H9 (cell line): ENCODE measurements around the gene TRAPPC8. TPM values are rescaled to one million over a fixed set of nuclear protein-coding genes. Genes with fewer than 3 reads are reported as not detected.

Experiments
- DNase-seq: peaks from one replicate; pipeline ENCODE4 v3.0.0-alpha.2; 2017
- H2AFZ ChIP-seq: one replicate; pipeline ENCODE4 v1.6.1; 2013; ENCODE audit warnings: mild to moderate bottlenecking, low read length, control low read depth, moderate library complexity
- H2AK5ac ChIP-seq: 2 replicates; pipeline ENCODE4 v1.6.1; 2013; ENCODE audit warnings: low read length, control low read depth, mixed read lengths; ENCODE audit not compliant: insufficient read length
- H2BK120ac ChIP-seq: one replicate; pipeline ENCODE4 v1.6.1; 2013; ENCODE audit warnings: low read depth, mild to moderate bottlenecking, low read length, control low read depth, inconsistent platforms; ENCODE audit not compliant: poor library complexity, severe bottlenecking
- H2BK12ac ChIP-seq: 2 replicates; pipeline ENCODE4 v1.6.1; 2013; ENCODE audit warnings: low read length, control low read depth, mixed read lengths, low read depth; ENCODE audit not compliant: insufficient read length
- H2BK15ac ChIP-seq: 2 replicates; pipeline ENCODE4 v1.6.1; 2013; ENCODE audit warnings: low read depth, low read length, control low read depth
- H2BK20ac ChIP-seq: one replicate; pipeline ENCODE4 v1.6.1; 2013; ENCODE audit warnings: low read depth, mild to moderate bottlenecking, low read length, control low read depth, inconsistent platforms; ENCODE audit not compliant: poor library complexity, severe bottlenecking
- H2BK5ac ChIP-seq: 2 replicates; pipeline ENCODE4 v1.6.1; 2013; ENCODE audit warnings: low read length, control low read depth, mixed read lengths; ENCODE audit not compliant: insufficient read length
- H3K14ac ChIP-seq: 2 replicates; pipeline ENCODE4 v1.6.1; 2013; ENCODE audit warnings: low read length, control low read depth; ENCODE audit not compliant: insufficient read depth
- H3K18ac ChIP-seq: 2 replicates; pipeline ENCODE4 v1.6.1; 2013; ENCODE audit warnings: low read depth, mild to moderate bottlenecking, mixed read lengths, low read length, control low read depth; ENCODE audit not compliant: insufficient read length
- H3K23ac ChIP-seq: 2 replicates; pipeline ENCODE4 v1.6.1; 2013; ENCODE audit warnings: low read length, control low read depth, mixed read lengths, low read depth; ENCODE audit not compliant: insufficient read length
- H3K23me2 ChIP-seq: 2 replicates; pipeline ENCODE4 v1.6.1; 2013; ENCODE audit warnings: low read depth, mild to moderate bottlenecking, mixed read lengths, low read length, control low read depth; ENCODE audit not compliant: insufficient read length, poor library complexity, severe bottlenecking
- H3K27ac ChIP-seq: 2 replicates; pipeline ENCODE4 v1.5.1; 2013; ENCODE audit warnings: low read length, control low read depth, mixed read lengths, low read depth; ENCODE audit not compliant: insufficient read length
- H3K27me3 ChIP-seq: 2 replicates; pipeline ENCODE4 v1.6.1; 2013; ENCODE audit warnings: low read length, control low read depth, inconsistent platforms; ENCODE audit not compliant: insufficient read depth
- H3K4ac ChIP-seq: 2 replicates; pipeline ENCODE4 v1.6.1; 2013; ENCODE audit warnings: low read depth, mild to moderate bottlenecking, control low read depth, inconsistent platforms, low read length, moderate library complexity
- H3K4me1 ChIP-seq: 2 replicates; pipeline ENCODE4 v1.6.1; 2013; ENCODE audit warnings: low read length, control low read depth, inconsistent platforms; ENCODE audit not compliant: insufficient read depth
- H3K4me2 ChIP-seq: 2 replicates; pipeline ENCODE4 v1.6.1; 2013; ENCODE audit warnings: low read length, control low read depth, mixed read lengths; ENCODE audit not compliant: insufficient read length, insufficient read depth
- H3K56ac ChIP-seq: 2 replicates; pipeline ENCODE4 v1.6.1; 2013; ENCODE audit warnings: low read depth, mild to moderate bottlenecking, mixed read lengths, low read length, control low read depth; ENCODE audit not compliant: insufficient read length
- H3K79me1 ChIP-seq: 2 replicates; pipeline ENCODE4 v1.6.1; 2013; ENCODE audit warnings: low read depth, mild to moderate bottlenecking, moderate library complexity, low read length, control low read depth, inconsistent platforms; ENCODE audit not compliant: insufficient read depth, poor library complexity, severe bottlenecking
- H3K79me2 ChIP-seq: 2 replicates; pipeline ENCODE4 v1.6.1; 2013; ENCODE audit warnings: low read length, control low read depth, inconsistent platforms; ENCODE audit not compliant: insufficient read depth
- H3K9ac ChIP-seq: 2 replicates; pipeline ENCODE4 v1.6.1; 2013; ENCODE audit warnings: low read length, control low read depth, mixed read lengths; ENCODE audit not compliant: insufficient read length; ENCODE audit errors: extremely low read depth
- H3K9me3 ChIP-seq: one replicate; pipeline ENCODE4 v1.6.1; 2013; ENCODE audit warnings: low read depth, low read length, inconsistent platforms; ENCODE audit not compliant: control insufficient read depth
- H3T11ph ChIP-seq: one replicate; pipeline ENCODE4 v1.6.1; 2013; ENCODE audit warnings: mild to moderate bottlenecking, low read length, control low read depth, inconsistent platforms
- H4K20me1 ChIP-seq: one replicate; pipeline ENCODE4 v1.6.1; 2013; ENCODE audit not compliant: control insufficient read depth, insufficient read length, insufficient read depth
- H4K5ac ChIP-seq: 2 replicates; pipeline ENCODE4 v1.6.1; 2013; ENCODE audit warnings: low read depth, mild to moderate bottlenecking, mixed read lengths, low read length, control low read depth; ENCODE audit not compliant: insufficient read length
- H4K8ac ChIP-seq: replicated peaks from 2 replicates; pipeline ENCODE4 v1.6.1; 2013; ENCODE audit warnings: low read length, control low read depth, mixed read lengths, low read depth; ENCODE audit not compliant: insufficient read length
- H4K91ac ChIP-seq: 2 replicates; pipeline ENCODE4 v1.6.1; 2013; ENCODE audit warnings: low read depth, mild to moderate bottlenecking, moderate library complexity, mixed read lengths, low read length, control low read depth; ENCODE audit not compliant: insufficient read length
- H3K27ac Mint-ChIP-seq, 3 experiments: 2 replicates in 2 of 3; 3 replicates in 1 of 3; pipeline ENCODE4 v1.8.0; 2020 to 2021; ENCODE audit warnings: mixed read lengths in 3 of 3, mild to moderate bottlenecking in 1 of 3, moderate library complexity in 1 of 3
- H3K27me3 Mint-ChIP-seq: 2 replicates; pipeline ENCODE4 v1.8.0; 2021; ENCODE audit warnings: low read depth, mild to moderate bottlenecking, moderate library complexity, mixed read lengths
- H3K36me3 Mint-ChIP-seq, 3 experiments: 2 replicates in 2 of 3; 3 replicates in 1 of 3; pipeline ENCODE4 v1.8.0; 2020 to 2021; ENCODE audit warnings: low read depth in 3 of 3, mixed read lengths in 3 of 3; ENCODE audit not compliant: insufficient read depth in 1 of 3
- H3K4me1 Mint-ChIP-seq, 2 experiments: 2 replicates each; pipeline ENCODE4 v1.8.0; 2020; ENCODE audit warnings: mixed read lengths in 2 of 2
- H3K4me3 Mint-ChIP-seq, 2 experiments: 2 replicates in 1 of 2; 3 replicates in 1 of 2; pipeline ENCODE4 v1.8.0; 2020 to 2021; ENCODE audit warnings: mild to moderate bottlenecking in 2 of 2, mixed read lengths in 2 of 2, moderate library complexity in 1 of 2
- H3K9me3 Mint-ChIP-seq, 2 experiments: 2 replicates in 1 of 2; 3 replicates in 1 of 2; pipeline ENCODE4 v1.8.0; 2020; ENCODE audit warnings: mild to moderate bottlenecking in 2 of 2, mixed read lengths in 2 of 2, moderate library complexity in 1 of 2
- CTCF ChIP-seq: fragments of 200-600 bp; sonication (generic); conservative IDR thresholded peaks from 3 replicates; pipeline ENCODE4 v1.8.0; 2021; ENCODE audit warnings: antibody characterized with exemption, mild to moderate bottlenecking
- WGBS: extraction: QIAGEN DNeasy Blood & Tissue Kit; methylation state at CpG from one replicate; pipeline ENCODE4 v1.1.7; 2013; ENCODE audit warnings: missing lambda C conversion rate, low lambda C conversion rate, mixed read lengths; ENCODE audit not compliant: insufficient read length; ENCODE audit errors: extremely low coverage; 5-methylcytosine and 5-hydroxymethylcytosine counted together
- total RNA-seq: library from RNA; stranded (reverse); gene quantifications from 2 replicates; pipeline ENCODE4 v1.2.1, GENCODE V29; 2021

The TRAPPC8 gene
- total RNA-seq, 1 experiment from 2014 or later = 40.4 TPM

- Histone ChIP-seq H3K4ac (no peak overlapping the region), H3K27me3 (no peaks in the 10 kb centered on the region), H3K79me1 (no peaks in the 10 kb centered on the region), H3K9me3 (no peaks in the 10 kb centered on the region), H3K56ac (no peak overlapping the region), H3K4me2 (peak overlapping the region; percentile 40), H3K23me2 (no peaks in the 10 kb centered on the region), H3K27ac (peak overlapping the region; percentile 53), H3T11ph (no peak overlapping the region), H2BK20ac (no peak overlapping the region), H2BK120ac (no peak overlapping the region), H3K18ac (no peak overlapping the region), H4K91ac (no peak overlapping the region), H2BK12ac (no peak overlapping the region), H2AK5ac (no peak overlapping the region), H4K5ac (no peak overlapping the region), H4K20me1 (no peaks in the 10 kb centered on the region), H2AFZ (no peak overlapping the region), H2BK15ac (no peak overlapping the region), H2BK5ac (no peak overlapping the region), H3K23ac (no peak overlapping the region), H3K14ac (no peak overlapping the region; the same call in 1 of the 2 replicates), H3K9ac (no peak overlapping the region), H3K4me1 (peaks cover 2% of the 10 kb centered on the region; the same call in 1 of the 2 replicates), H3K79me2 (no peaks in the 10 kb centered on the region), H4K8ac (no peak overlapping the region)
- no CpG with 5 or more reads among the region's 11 CpGs for WGBS
- DNase-seq = peak; percentile 58
- Mint-ChIP-seq H3K4me1 (peaks cover 29 to 34% of the 10 kb centered on the region in 2 experiments), H3K36me3 (peaks cover 0 to 5% (median 0%) of the 10 kb centered on the region in 3 experiments; a peak in 4 of 7 replicates), H3K9me3 (peaks cover 5 to 6% of the 10 kb centered on the region in 2 experiments), H3K27ac (peak overlapping the region; percentile 66 to 98 (median 96)), H3K4me3 (peak overlapping the region; percentile 21 to 31; a peak in 4 of 5 replicates), H3K27me3 (no peaks in the 10 kb centered on the region)
- peak; percentile 91 for TF ChIP-seq CTCF
Measured at GRCh38 chr18:31819106-31819924, 123.6 kb downstream of the TRAPPC8 start.
